WERI-Rb-1 (cell line): ENCODE results near the gene GBX2.

Experiments
- DNase-seq: peaks from one replicate; pipeline ENCODE4 v3.0.0-alpha.2; 2020
- H3K27ac ChIP-seq: fragments of 250-450 bp; sonication (Bioruptor Pico); 2 replicates; pipeline ENCODE4 v1.5.1; 2020; ENCODE audit warnings: mild to moderate bottlenecking, moderate library complexity
- H3K27me3 ChIP-seq: fragments of 250-450 bp; sonication (Bioruptor Pico); 2 replicates; pipeline ENCODE4 v1.5.1; 2021; ENCODE audit warnings: mild to moderate bottlenecking, low read depth, moderate library complexity; ENCODE audit not compliant: insufficient read depth, severe bottlenecking
- H3K36me3 ChIP-seq: fragments of 250-450 bp; sonication (Bioruptor Pico); 2 replicates; pipeline ENCODE4 v1.5.1; 2020; ENCODE audit warnings: mild to moderate bottlenecking, moderate library complexity
- H3K4me3 ChIP-seq: 2 replicates; pipeline ENCODE4 v1.5.1; 2011; ENCODE audit warnings: low read depth, mild to moderate bottlenecking, control low read depth, low read length
- H3K9me3 ChIP-seq: fragments of 250-450 bp; sonication (Bioruptor Pico); 2 replicates; pipeline ENCODE4 v1.5.1; 2021; ENCODE audit warnings: mild to moderate bottlenecking, moderate library complexity; ENCODE audit not compliant: severe bottlenecking
- TF ChIP-seq, protein P1 (sequence below): IDR thresholded peaks from 2 replicates; pipeline ENCODE4 v1.5.1; 2011; ENCODE audit warnings: low read depth, mild to moderate bottlenecking, control low read depth, inconsistent platforms, low read length

GBX2 gene

DNA sequence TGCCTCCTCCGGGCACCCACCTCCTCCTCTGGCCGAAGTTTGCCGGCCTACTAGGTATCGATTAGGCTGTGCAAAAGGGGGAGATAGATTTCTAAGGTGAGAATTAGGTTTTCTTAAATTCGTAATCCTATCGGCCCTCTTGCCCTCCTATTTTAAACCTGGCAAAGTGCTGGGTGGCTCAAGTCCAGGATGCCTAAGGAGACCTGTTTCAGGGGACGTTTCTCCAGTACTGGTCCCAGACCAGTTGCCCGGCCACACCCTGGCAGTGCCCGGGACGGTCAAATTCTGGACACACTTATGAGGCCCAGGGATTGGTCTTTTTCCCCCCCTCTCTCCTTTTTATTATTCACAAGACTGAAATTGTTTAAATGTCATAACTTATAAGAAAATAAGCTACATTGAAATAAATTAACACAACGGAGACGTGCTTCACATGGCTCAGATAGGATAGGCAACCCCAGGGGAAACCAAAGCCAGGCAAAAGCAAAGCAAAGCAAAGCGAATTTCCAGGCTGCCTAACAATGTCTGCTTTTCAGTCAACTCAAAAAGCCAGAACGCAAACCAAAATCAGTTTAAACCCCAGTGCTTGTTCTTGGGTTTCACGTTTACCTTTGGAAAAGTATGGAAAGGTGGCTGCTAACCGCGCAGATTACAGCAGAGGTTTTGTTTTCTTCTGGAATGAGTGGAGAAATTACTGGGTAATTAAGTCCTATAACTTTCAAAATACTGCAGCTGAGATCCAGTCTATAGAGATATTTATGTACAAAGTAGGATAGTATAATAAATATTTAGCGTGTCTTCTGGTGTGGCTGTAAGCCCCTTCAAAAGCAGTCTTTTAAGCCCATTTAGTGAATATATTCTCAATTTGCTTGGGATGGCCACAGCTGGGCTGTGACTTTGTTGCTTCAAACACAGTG, 3.0 kb downstream of the GBX2 start:
- Histone ChIP-seq H3K27ac (no peak overlapping the region), H3K9me3 (peaks cover 3% of the 10 kb centered on the region), H3K27me3 (peaks cover 82% of the 10 kb centered on the region), H3K36me3 (no peaks in the 10 kb centered on the region), H3K4me3 (no peak overlapping the region)
- TF ChIP-seq, protein P1, sequence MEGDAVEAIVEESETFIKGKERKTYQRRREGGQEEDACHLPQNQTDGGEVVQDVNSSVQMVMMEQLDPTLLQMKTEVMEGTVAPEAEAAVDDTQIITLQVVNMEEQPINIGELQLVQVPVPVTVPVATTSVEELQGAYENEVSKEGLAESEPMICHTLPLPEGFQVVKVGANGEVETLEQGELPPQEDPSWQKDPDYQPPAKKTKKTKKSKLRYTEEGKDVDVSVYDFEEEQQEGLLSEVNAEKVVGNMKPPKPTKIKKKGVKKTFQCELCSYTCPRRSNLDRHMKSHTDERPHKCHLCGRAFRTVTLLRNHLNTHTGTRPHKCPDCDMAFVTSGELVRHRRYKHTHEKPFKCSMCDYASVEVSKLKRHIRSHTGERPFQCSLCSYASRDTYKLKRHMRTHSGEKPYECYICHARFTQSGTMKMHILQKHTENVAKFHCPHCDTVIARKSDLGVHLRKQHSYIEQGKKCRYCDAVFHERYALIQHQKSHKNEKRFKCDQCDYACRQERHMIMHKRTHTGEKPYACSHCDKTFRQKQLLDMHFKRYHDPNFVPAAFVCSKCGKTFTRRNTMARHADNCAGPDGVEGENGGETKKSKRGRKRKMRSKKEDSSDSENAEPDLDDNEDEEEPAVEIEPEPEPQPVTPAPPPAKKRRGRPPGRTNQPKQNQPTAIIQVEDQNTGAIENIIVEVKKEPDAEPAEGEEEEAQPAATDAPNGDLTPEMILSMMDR = no peak
- DNase-seq = no peak

DNA sequence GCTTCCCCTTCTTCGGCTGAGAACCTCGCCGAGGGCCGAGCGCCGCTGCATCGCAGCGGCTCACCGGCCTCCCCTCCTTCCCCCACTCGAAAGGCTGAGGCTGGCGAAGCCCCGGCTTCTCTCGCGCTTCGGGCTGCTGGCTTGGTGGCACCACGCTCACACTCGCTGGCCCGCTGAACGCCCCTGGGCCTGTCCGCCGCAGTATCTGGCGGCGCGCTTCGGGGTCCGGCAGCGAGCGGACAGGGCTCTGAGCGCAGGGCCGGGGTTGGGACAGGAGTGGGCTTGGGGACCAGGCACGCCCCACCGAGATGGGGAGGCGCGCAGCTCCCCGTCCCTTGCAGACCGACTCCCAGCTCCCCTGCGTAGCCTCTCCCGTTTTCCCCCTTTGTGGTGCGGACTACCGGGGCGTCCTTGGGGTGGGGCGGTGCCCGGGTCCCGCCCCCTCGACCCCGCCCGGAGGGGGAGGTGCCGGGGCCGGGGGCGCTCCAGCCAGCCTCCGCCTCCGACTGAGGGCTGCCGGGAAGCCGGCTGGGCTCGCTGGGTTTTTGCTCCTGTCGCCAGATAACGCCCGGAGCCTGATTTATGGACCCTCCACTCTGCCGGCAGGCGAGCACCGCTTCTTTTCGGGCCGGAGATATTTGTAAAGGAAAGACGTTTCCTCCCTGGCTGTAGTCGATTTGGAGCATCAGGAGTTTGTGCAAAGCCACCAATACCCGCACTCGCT, 3.8 kb downstream of the GBX2 start:
- DNase-seq = no peak
- H3K9me3 ChIP-seq = peaks cover 3% of the 10 kb centered on the region
- no peak overlapping the region for H3K27ac ChIP-seq
- H3K36me3 ChIP-seq = no peaks in the 10 kb centered on the region
- TF ChIP-seq, protein P1 = no peak
- peaks cover 81% of the 10 kb centered on the region for H3K27me3 ChIP-seq
- H3K4me3 ChIP-seq = no peak overlapping the region

DNA sequence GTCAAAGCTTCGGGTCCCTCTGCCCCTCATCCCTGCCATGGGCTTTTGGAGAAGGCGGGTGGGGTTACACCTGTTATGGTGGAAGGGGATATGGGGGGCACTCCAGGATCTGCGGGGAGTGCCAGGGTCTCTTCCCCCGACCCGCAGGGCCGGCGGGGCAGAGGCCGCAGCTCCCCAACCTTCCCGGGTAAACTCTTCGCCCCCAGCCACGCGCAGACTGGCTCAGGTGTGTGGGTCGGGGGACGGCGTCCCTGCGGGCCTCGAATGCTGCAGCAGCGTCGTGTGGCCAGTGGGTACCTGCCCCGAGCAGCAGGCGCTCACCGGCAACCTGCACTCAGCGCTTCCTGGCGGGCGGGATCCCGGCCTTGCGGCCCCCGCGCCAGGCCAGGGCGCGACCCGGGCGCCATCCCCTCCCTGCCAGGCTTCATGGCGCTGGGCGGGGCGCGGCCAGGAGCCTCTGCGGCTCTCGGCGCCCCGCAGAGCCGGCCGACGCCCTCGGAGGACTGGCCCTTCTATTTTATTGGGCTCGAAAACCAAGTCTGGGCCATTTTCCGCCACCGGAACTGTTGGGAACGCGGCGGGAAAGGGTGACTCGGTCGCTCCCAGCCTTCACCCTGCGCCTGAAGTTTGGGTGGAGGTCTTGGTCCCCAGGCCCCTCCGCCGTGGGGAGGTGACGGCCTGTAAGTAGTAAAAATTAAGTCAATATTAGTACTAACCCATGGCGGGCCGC, 4.5 kb downstream of the GBX2 start:
- Histone ChIP-seq H3K27ac (no peak overlapping the region), H3K9me3 (peaks cover 3% of the 10 kb centered on the region), H3K36me3 (no peaks in the 10 kb centered on the region), H3K27me3 (peaks cover 81% of the 10 kb centered on the region), H3K4me3 (no peak overlapping the region)
- TF ChIP-seq, protein P1 = no peak
- DNase-seq = no peak

- Histone ChIP-seq H3K27me3 (peaks cover 81% of the 10 kb centered on the region), H3K27ac (no peak overlapping the region), H3K36me3 (no peaks in the 10 kb centered on the region), H3K9me3 (peaks cover 3% of the 10 kb centered on the region), H3K4me3 (no peak overlapping the region)
- DNase-seq = no peak
- TF ChIP-seq, protein P1 = no peak
Measured at GRCh38 chr2:236162882-236163470, 5.2 kb downstream of the GBX2 start.

DNA sequence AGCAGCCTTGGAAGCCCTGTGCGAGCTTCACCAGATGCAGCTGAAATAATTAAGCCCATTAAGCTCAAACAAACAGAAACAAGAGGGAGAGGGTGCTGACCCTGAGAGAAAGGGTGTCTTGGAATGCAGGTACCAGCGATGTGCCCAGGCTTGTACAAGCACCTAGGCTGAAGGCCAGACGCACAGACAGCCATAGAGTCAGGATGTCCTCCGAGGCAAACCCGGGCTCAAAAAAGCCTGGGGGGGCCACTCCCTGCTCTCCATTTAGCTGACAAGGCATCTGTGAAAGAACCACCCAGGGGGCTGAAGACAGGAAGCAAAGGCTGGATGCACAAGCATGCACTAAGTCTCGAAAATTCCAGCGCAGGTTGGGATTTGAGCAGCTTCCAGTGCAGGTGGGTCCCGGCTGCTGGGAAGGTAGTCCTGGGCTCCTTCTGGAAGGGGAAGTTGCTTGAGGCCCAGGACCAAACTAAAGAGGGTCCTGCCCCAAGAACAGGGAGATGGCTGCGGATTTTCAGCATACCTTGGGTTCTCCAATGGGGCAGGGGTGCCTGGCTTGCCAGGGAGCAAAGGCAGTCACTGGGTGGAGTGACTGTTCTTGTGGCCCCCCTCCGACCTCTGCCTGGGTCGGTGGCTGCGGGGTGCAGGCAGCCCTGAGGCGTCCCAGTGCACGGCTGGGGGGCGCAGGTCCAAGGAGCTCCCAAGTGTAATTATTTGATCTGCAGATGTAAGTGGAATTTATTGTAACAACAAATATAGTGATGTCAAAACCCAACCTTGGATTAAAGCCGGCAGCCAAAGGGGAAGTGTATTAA, 5.9 kb downstream of the GBX2 start:
- Histone ChIP-seq H3K36me3 (no peaks in the 10 kb centered on the region), H3K4me3 (no peak overlapping the region), H3K9me3 (peaks cover 3% of the 10 kb centered on the region), H3K27ac (no peak overlapping the region), H3K27me3 (peaks cover 81% of the 10 kb centered on the region)
- TF ChIP-seq, protein P1 = no peak
- no peak for DNase-seq
